Adipocyte (in vitro differentiated cells): Measurements from ENCODE around the gene USP6NL.

Experiments
- DNase-seq: peaks from one replicate; pipeline ENCODE4 v3.0.0-alpha.2; 2015; ENCODE audit warnings: low read depth
- H3K27me3 ChIP-seq: replicated peaks from 2 replicates; pipeline ENCODE4 v1.7.0; 2013; ENCODE audit warnings: mild to moderate bottlenecking, low read length, moderate library complexity; ENCODE audit not compliant: control insufficient read depth, insufficient read depth
- H3K36me3 ChIP-seq: 2 replicates; pipeline ENCODE4 v1.7.0; 2013; ENCODE audit warnings: low read length, mild to moderate bottlenecking, moderate library complexity; ENCODE audit not compliant: control insufficient read depth, insufficient read depth, severe bottlenecking
- H3K4me1 ChIP-seq: 2 replicates; pipeline ENCODE4 v1.7.0; 2013; ENCODE audit warnings: mild to moderate bottlenecking, low read length, moderate library complexity; ENCODE audit not compliant: control insufficient read depth, insufficient read depth
- H3K4me3 ChIP-seq: 2 replicates; pipeline ENCODE4 v1.7.0; 2013; ENCODE audit warnings: mild to moderate bottlenecking, low read length, moderate library complexity
- H3K9ac ChIP-seq: 2 replicates; pipeline ENCODE4 v1.7.0; 2013; ENCODE audit warnings: mild to moderate bottlenecking, low read length, moderate library complexity
- H3K9me3 ChIP-seq: 2 replicates; pipeline ENCODE4 v1.7.0; 2013; ENCODE audit warnings: mild to moderate bottlenecking, low read length, moderate library complexity; ENCODE audit not compliant: control insufficient read depth

The USP6NL gene

DNA sequence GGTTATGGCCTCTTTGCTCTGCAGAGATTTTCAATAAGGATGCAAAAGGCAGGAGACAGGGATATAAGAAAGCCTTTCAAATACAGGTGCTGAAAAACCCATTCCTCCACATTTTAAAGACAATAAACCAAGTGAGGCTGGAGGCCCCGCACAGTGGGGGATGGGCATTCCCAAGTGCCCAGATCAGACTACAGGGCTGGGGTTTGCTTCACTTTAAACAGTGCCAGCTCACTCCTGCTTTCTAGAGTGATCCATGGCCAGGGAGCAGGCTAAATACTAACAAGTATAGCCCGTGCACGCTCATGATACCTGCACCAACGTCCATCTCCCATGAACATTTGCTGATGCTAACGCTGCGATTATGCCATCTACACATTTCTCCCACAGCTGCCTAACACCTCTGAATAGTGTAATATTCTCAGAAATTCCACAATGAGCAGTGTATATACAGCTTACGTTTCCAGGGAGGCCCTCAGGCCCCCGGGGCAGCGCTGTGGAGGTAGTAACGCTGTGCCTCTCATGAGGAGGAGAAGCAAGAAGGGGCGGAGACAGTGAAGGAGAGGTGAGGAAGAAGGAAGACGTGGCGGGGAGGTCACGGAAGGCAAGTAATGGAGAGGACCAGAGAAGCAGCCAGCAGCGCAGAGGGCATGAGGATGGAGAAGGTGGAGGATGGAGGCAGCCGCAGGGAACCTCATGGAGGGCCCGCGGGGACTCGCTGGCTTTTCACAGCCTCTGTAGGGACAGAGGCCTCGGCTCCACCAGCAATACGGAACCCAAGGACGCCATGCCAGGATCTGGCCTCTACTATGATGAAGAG lies 141.7 kb downstream of the USP6NL start:
- Histone ChIP-seq H3K4me3 (no peak overlapping the region), H3K9me3 (no peaks in the 10 kb centered on the region), H3K4me1 (no peaks in the 10 kb centered on the region), H3K36me3 (peaks cover 3% of the 10 kb centered on the region), H3K9ac (no peak overlapping the region), H3K27me3 (no peaks in the 10 kb centered on the region)
- DNase-seq = no peak

DNA sequence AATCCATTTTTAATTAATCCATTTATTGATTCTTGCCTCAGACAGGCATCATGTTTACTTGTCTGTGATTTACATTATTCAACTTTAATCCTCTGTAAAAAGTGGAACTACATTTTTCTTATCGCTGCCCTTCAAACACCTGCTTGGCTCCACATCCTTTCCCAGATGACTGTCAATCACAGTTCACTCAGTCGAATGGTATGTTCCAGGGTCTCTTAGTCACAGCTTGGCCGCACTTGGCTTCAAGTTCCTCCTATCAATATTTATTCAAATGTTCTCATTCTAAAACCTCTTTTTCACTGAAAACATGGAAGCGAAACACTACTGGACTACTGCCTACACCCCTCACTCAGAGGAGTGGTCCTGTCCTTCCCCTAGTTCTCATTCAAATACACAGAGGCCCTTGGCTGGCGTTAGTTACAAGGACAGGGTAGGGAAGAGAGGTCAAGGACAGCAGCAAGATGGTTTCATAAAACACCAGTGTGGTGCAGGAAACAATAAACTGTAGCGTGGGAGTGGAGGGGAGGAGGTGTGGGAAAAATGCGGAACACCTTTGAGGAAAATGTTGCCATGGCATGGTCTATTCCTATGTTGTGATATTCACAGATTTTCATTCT lies 143.2 kb downstream of the USP6NL start:
- H3K4me1 ChIP-seq = no peaks in the 10 kb centered on the region
- no peak for DNase-seq

DNA sequence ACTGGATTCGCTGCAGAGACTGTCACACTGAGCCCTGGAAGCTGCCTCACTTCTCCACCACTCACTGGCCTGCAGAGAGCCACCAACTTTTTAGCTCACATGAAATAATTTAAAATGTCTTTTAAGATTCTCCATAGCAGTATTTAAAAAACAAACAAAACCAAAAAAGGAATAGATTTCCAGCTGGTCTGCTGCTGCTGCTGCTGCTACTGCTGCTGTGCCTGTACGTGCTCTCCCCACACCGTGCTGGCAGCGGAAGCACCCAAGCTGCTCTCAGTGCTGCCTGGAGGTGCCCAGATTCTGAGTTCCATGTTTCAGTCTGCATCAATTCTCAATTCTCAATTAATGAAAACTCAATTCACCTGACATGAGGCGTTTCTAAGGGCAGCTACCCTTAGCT lies 146.0 kb downstream of the USP6NL start:
- no peak for DNase-seq
- H3K9me3 ChIP-seq = no peaks in the 10 kb centered on the region
- no peaks in the 10 kb centered on the region for H3K4me1 ChIP-seq
- no peak overlapping the region for H3K4me3 ChIP-seq
- peaks cover 18% of the 10 kb centered on the region for H3K36me3 ChIP-seq
- H3K27me3 ChIP-seq = no peaks in the 10 kb centered on the region
- no peak overlapping the region for H3K9ac ChIP-seq

More for the DNA sequence above, 143.2 kb downstream of the USP6NL start:
- Histone ChIP-seq H3K9ac (no peak overlapping the region), H3K9me3 (no peaks in the 10 kb centered on the region), H3K4me3 (no peak overlapping the region), H3K36me3 (peaks cover 6% of the 10 kb centered on the region), H3K27me3 (no peaks in the 10 kb centered on the region)

DNA sequence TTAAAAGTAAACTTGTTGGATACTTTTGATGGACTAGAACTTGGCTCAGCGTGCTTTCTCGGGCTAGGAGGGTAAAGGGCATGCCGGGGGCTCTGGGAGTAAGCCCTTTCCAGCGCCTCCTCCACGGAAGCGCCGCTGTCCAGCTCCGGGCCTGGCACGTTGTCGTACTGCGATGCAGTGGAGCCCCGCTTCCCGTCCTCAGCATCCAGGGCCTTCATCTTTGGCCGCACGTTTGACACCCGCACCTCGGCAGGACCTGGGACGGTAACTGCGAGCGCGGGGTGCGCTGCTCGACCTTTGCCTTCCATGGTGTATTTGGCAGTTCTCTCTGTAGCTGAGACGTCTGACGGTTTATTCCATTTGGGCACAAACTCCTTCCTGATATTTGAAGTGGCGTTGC lies 148.3 kb downstream of the USP6NL start:
- no peak overlapping the region for H3K9ac ChIP-seq
- H3K4me3 ChIP-seq = no peak overlapping the region
- H3K4me1 ChIP-seq = no peaks in the 10 kb centered on the region
- no peak for DNase-seq
- H3K27me3 ChIP-seq = no peaks in the 10 kb centered on the region
- no peaks in the 10 kb centered on the region for H3K9me3 ChIP-seq
- H3K36me3 ChIP-seq = peaks cover 15% of the 10 kb centered on the region

DNA sequence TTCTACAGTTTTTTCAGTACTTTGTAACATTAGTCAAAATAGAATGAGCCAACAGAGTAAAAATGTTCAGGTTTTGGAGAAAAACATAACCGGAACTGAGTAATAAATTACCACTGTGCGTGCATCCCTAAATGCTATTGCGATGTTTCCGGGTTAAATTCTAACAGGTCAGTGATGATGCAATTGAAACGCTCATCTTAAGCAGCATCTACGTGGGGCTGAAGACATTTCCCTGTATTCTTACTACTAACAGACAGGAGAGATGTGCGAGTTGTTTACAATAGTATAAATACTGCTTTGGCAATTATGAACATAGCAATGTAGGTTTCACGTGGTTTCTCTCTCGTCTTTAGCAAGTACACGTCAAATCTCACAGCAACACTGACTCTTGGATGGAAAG lies 149.4 kb downstream of the USP6NL start:
- no peak for DNase-seq
- Histone ChIP-seq H3K4me3 (no peak overlapping the region), H3K9me3 (no peaks in the 10 kb centered on the region), H3K9ac (no peak overlapping the region), H3K36me3 (peaks cover 15% of the 10 kb centered on the region), H3K4me1 (no peaks in the 10 kb centered on the region), H3K27me3 (no peaks in the 10 kb centered on the region)

DNA sequence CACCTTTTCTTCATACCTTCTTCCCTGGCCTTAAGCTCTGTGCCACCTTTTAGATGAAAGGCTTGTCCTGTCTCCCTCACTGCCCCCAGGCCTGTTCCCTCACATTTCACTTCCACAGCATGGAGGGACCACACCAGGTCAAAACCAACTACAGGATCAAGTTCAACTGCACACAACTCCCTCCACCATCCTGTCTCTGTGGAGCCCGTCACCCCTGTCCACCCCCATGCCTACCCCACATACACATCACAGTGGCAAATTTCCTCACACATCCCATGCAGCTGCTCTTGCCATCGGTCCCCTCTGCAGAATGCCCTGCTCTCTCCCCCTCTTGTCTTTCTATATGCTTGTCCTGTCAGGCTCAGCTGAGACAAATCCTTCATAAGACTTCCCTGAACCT lies 154.1 kb downstream of the USP6NL start:
- no peaks in the 10 kb centered on the region for H3K27me3 ChIP-seq

DNA sequence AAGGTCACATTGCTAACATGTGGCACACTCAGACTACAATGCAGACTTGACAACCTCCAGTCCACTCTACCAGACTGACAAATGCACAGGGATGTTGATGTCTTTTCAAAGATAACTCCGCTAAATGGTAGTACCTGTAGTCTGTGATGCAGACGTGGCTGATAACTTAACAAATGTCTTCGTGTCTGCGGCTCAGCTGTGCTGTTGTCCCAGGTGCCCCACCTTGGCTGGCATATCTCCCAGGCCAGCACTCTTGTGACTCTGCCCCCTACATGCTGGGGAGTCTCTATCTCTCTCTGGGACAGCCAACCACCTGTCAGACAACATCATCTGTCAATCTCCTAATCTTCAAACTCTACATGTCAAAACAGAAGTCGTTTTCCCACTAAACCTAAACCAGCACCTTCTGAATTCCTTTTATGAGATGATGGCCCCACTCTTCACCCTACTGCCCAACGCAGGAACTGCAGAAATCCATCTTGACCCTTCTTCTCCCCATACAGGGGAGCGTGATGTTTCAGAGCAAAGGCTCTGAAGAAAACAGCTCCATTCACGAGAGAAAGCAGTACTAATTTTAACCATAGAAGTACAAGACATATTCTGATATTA lies 156.4 kb downstream of the USP6NL start:
- DNase-seq = no peak
- no peak overlapping the region for H3K9ac ChIP-seq
- no peaks in the 10 kb centered on the region for H3K36me3 ChIP-seq
- no peak overlapping the region for H3K4me3 ChIP-seq
- no peaks in the 10 kb centered on the region for H3K4me1 ChIP-seq
- H3K27me3 ChIP-seq = peaks cover under 1% of the 10 kb centered on the region
- H3K9me3 ChIP-seq = no peaks in the 10 kb centered on the region

More for the DNA sequence above, 154.1 kb downstream of the USP6NL start:
- DNase-seq = no peak
- H3K4me3 ChIP-seq = no peak overlapping the region
- no peaks in the 10 kb centered on the region for H3K4me1 ChIP-seq
- H3K9ac ChIP-seq = no peak overlapping the region
- no peaks in the 10 kb centered on the region for H3K9me3 ChIP-seq
- peaks cover 4% of the 10 kb centered on the region for H3K36me3 ChIP-seq

DNA sequence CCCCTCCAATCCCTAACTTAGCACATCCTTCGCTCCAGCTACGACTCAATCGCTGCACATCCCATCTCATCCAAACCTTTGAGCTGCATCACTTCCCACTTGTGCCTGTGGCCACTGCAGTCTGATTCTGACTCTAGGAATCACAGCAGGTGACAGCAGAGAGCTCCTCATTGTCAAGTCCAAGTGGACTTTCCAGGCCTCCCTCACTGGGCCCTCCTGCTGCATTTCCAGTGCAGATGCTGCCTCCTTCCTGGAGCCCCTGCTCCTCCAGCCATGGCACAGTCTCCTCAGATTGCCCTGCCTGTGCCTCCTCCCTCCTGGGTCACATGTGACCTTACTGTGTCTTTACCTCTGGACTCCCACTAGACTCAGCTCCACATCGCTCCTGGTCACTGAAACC lies 157.3 kb downstream of the USP6NL start:
- Histone ChIP-seq H3K9ac (no peak overlapping the region), H3K4me1 (no peaks in the 10 kb centered on the region), H3K27me3 (peaks cover 8% of the 10 kb centered on the region), H3K36me3 (no peaks in the 10 kb centered on the region), H3K4me3 (no peak overlapping the region), H3K9me3 (no peaks in the 10 kb centered on the region)
- DNase-seq = no peak

DNA sequence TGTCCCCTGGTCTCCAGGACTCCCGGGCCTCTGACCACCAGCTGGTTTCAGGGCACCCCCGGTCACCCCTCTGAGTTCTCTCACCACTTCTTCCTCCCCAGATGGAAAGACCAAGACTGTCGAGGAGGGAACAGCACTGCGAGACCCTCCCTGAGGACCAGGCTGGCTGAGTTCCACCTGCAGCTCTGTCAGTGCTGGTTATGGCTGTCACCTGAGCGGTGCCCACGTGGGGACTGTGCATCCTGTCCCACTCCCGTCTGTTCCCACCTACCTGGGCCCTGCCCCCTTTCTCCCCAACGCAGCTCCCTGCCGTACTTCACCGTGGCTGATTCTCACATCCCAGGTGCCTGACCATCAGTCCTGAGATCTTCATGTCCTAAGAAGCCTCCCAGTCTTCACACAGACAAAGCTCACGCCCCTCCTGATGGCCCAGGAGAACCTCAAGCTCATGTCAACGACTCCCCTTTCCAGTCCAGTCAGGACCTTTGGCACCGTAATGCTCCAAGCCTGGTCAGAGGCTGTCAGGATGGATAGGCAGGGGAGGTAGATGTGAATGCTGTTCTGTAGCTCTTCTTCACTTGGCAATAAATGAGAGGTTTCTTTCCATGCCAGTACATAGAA lies 159.7 kb downstream of the USP6NL start:
- H3K36me3 ChIP-seq = no peaks in the 10 kb centered on the region
- H3K4me3 ChIP-seq = no peak overlapping the region
- peaks cover 31% of the 10 kb centered on the region for H3K27me3 ChIP-seq
- no peaks in the 10 kb centered on the region for H3K9me3 ChIP-seq
- H3K9ac ChIP-seq = no peak overlapping the region
- no peaks in the 10 kb centered on the region for H3K4me1 ChIP-seq
- DNase-seq = no peak

DNA sequence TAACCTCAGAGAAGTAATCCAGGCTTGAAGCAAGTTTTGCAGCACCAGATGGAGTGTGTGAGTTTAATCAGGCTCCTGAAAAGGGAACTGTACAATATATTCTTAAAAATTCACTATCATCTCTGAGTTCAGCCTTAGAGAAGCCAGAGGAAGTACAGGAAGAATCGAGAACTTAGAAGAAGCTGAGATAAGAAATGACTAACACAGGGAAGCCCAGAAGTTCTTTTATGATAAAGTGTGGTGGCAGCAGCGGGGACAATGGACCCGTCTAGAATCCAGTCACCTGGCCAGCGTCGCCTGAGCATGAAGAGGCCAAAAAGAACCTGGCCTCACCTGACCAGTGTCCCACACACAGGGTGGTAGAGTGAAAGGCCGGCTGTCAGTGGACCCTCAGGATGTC lies 161.0 kb downstream of the USP6NL start:
- H3K27me3 ChIP-seq = peaks cover 42% of the 10 kb centered on the region
- no peak overlapping the region for H3K4me3 ChIP-seq
- H3K4me1 ChIP-seq = no peaks in the 10 kb centered on the region
- H3K9me3 ChIP-seq = no peaks in the 10 kb centered on the region
- no peak overlapping the region for H3K9ac ChIP-seq
- no peak for DNase-seq
- no peaks in the 10 kb centered on the region for H3K36me3 ChIP-seq

DNA sequence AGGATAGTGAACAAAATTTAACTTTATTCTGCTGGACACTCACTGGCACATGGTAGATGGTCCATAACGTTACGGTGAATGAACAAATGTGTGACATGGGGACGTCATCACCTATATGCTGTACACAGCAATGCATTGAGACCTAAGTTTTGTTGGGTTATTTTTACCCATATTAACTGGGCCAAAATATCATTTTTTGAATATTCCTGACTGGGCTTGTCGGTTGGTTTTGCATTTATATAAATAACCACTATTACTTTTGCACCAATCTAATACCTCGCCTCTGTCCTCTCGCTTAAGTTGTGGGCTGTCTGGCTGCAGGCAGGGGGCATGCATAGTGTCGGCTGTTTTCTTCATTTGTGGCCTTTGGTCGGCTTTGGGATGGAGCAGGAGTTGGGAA lies 161.7 kb downstream of the USP6NL start:
- no peaks in the 10 kb centered on the region for H3K9me3 ChIP-seq
- peaks cover 45% of the 10 kb centered on the region for H3K27me3 ChIP-seq
- no peak overlapping the region for H3K9ac ChIP-seq
- no peak for DNase-seq
- no peaks in the 10 kb centered on the region for H3K36me3 ChIP-seq
- no peak overlapping the region for H3K4me3 ChIP-seq
- no peaks in the 10 kb centered on the region for H3K4me1 ChIP-seq
